GM10248 (cell line): Measurements from ENCODE around the gene TMBIM6.

Experiments
- CTCF ChIA-PET: fragments of 300-600 bp; sonication (Branson Sonifier 250); formaldehyde crosslinking; extraction: SDS; loops from one replicate; lab custom pipeline; 2021; ENCODE audit warnings: antibody characterized with exemption; lab: Yijun Ruan, JAX
- POLR2A ChIA-PET: fragments of 350-650 bp; sonication (Branson Sonifier 250); formaldehyde crosslinking; extraction: SDS; loops from one replicate; lab custom pipeline; 2020; ENCODE audit warnings: antibody characterized with exemption; lab: Yijun Ruan, JAX
- DNase-seq: peaks from one replicate; pipeline ENCODE4 v3.0.0; 2012; ENCODE audit errors: extremely low spot score
- TF ChIP-seq, protein P1 (sequence below): IDR thresholded peaks from 2 replicates; pipeline ENCODE4 v1.5.1; 2012; ENCODE audit warnings: mild to moderate bottlenecking, low read depth; ENCODE audit errors: extremely low read depth, missing control alignments, control extremely low read depth

TMBIM6 gene

DNA sequence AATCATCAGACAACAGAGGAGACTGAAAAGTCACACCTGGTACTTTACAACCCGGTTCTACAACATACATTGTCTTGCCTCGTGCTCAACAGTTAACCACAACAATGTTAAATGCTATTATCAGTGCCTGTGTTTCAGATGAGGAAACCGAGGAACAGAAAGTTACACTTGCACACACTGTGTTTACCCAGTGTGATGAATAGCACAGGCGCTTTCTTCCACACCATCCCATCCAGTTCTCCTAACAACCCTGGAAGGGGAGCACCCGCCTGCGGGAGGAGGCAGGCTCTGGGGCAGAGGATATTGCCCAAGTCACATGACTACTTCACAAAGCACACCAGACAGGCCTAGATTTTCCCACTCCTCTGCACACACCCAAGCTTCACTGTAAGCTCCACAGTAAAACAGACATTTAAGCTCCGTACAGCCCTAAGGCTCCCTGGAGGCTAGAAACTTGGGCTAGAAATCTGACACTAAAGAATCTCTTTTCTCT is 65.0 kb downstream of the TMBIM6 start:
- ChIA-PET CTCF (interaction anchor here (1.0 to 1.4 kb wide), 3 partner anchors 9 to 33 kb away, joined by 3 to 5 read pairs (median 3); no protein-coding TSS in a partner anchor), POLR2A (no interaction called here)
- no peak for DNase-seq
- TF ChIP-seq, protein P1, sequence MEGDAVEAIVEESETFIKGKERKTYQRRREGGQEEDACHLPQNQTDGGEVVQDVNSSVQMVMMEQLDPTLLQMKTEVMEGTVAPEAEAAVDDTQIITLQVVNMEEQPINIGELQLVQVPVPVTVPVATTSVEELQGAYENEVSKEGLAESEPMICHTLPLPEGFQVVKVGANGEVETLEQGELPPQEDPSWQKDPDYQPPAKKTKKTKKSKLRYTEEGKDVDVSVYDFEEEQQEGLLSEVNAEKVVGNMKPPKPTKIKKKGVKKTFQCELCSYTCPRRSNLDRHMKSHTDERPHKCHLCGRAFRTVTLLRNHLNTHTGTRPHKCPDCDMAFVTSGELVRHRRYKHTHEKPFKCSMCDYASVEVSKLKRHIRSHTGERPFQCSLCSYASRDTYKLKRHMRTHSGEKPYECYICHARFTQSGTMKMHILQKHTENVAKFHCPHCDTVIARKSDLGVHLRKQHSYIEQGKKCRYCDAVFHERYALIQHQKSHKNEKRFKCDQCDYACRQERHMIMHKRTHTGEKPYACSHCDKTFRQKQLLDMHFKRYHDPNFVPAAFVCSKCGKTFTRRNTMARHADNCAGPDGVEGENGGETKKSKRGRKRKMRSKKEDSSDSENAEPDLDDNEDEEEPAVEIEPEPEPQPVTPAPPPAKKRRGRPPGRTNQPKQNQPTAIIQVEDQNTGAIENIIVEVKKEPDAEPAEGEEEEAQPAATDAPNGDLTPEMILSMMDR, result no peak

DNA sequence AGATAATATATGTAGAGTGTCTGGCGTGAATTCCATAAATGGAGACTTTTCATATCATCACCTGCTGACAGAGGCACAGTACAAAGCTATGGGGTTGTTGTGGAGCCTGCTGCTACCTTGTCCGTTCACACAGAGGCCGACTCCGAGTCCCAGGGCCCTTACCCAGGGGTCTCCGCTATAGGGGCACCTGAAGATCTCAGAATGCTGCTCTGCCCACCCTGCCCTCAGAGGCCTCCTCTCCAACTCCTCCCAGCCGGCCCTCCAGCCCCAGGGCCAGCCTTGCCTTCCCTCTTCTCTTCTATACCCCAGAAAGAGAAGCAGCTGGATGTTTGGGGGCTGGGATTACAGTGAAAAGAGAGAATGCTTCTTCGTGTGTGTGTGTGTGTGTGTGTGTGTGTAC is 65.5 kb downstream of the TMBIM6 start:
- TF ChIP-seq, protein P1, result no peak
- CTCF ChIA-PET, result interaction anchor here (1.0 to 1.1 kb wide), 2 partner anchors 9 to 29 kb away, joined by 3 to 5 read pairs; no protein-coding TSS in a partner anchor
- no peak for DNase-seq
- POLR2A ChIA-PET, result no interaction called here

DNA sequence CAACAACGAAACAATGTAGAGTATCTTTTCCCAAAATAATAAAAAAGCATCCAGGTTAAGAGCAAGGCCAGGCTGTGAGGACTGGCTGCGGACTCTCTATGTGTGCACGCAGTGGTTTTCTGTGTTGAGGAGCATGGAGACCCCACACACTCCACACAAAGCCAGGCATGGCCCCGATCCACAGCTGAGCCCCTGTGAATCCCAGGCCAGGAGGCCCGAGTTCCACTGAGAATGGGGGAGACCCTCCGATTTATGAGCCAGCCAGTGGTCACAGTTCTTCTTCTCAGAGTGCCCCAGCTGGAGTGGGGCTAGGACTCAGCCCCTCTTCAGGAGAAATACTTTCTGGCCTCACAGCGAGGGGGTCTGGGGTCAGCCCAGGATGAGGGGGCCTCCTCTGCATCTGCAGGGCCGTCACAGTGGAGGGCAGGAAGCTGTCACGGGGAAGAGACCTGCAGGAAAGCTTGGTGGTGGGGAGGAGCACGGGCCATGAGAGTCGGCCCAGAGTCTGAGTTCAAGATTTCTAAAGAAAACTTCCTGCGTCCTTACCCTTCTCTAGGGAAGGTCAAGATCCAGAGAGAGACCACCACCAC is 66.7 kb downstream of the TMBIM6 start:
- ChIA-PET CTCF (interaction anchor here (1.5 kb wide), 1 partner anchor 31 kb away, joined by 4 read pairs; no protein-coding TSS in a partner anchor), POLR2A (no interaction called here)
- TF ChIP-seq, protein P1, result no peak
- no peak for DNase-seq

DNA sequence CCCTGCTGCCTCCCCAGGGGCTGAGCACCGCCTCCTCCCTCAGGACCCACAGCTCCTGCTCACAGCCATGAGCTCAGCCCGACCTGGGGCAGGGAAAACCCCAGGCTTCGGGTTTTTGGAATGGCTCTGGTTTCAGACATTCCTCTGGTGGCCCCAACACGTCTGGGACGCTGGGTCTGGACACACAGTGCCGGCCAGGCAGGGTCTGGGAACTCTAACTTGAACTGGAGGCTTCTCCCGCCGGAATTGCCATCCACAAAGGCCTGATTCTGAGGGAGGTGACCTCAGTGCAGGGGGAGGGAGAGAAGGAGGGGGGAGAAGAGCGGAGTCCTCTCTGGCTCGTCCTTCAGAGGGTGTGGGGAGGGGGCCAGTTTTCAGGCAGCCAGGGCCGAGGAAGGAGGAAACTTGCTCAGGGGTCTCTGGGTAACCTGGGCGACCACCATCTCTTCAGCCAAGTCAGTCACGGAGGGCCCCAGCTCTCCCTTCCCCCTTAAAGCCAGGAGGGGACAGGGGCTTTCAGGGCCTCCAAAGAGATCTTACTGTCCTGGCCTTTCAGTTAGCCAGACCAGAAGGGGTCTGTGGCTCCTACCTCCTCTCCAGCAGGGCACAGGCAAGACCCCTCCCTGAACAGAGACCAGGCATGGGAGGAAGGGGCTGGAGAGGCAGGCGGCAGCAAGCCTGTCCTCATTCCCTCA is 67.5 kb downstream of the TMBIM6 start:
- ChIA-PET CTCF (interaction anchor here (0.9 to 1.5 kb wide), 2 partner anchors 12 to 31 kb away, joined by 3 to 4 read pairs; no protein-coding TSS in a partner anchor), POLR2A (interaction anchor here (0.5 kb wide), 1 partner anchor 11 kb away, joined by 4 read pairs; no protein-coding TSS in a partner anchor)
- TF ChIP-seq, protein P1, result no peak
- DNase-seq, result no peak

DNA sequence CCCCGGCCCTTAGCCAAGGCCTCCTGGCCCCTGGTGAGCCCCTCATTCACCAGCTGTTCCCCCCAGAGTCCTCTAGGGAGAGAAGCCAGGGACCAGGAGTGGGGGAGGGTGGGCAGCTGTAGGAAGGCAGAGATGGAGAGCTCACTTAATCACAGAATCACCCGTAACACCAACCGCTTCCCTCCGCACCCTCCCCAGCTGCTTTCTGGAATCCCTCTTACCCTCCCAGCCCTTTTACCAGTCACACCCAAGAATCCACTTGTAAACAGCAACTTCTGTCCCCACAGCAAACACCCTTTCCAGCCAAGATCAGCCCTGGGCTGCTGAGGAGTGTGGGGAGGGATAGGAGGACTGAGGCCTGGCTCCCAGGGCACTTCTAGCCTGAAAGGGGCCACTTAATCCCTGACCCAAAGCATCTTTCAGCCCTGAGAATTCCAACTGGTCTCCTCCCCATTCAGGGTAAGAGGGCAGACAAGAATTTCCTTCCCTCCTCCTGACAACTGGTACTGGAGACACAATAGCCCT is 68.1 kb downstream of the TMBIM6 start:
- no peak for DNase-seq
- POLR2A ChIA-PET, result interaction anchor here (0.5 kb wide), 1 partner anchor 10 kb away, joined by 4 read pairs; no protein-coding TSS in a partner anchor
- CTCF ChIA-PET, result interaction anchor here (0.9 to 1.5 kb wide), 2 partner anchors 13 to 32 kb away, joined by 3 to 4 read pairs; no protein-coding TSS in a partner anchor
- TF ChIP-seq, protein P1, result no peak

DNA sequence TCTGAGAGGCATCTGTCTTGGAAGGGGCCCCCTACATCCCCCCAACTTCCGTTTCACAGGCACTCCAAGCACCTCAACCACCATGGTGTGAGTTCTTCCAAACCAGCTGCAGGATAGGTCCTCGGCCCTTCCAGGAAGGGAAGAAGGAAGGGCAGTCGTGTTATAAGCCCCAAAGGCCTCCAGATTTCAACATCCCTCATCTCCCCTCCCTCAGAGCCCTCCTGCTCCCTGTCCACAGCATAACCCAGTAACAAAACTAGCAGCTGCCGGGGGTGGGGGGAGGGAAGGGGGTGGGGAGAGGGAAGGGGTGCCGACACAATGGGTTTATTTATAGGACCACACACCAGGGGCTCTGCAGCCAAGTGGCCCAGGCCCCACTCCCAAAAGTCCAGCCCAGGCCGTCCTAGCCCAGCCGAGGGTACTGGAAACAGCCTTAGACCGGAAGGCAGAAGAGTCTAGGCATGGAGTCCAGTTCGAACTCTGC is 68.6 kb downstream of the TMBIM6 start:
- TF ChIP-seq, protein P1, result no peak
- DNase-seq, result no peak
- POLR2A ChIA-PET, result interaction anchor here (1.4 kb wide), 1 partner anchor 18 kb away, joined by 8 read pairs; the partner anchor contains the start of gene NCKAP5L
- CTCF ChIA-PET, result interaction anchor here (0.9 to 2.5 kb wide), 9 partner anchors 13 to 302 kb away, joined by 3 to 9 read pairs (median 6); partner anchors contain the start of genes COX14, NCKAP5L and TMBIM6
